H9 (cell line): ENCODE results near the gene IRF6. TPM values are rescaled to one million over a fixed set of nuclear protein-coding genes. Genes with fewer than 3 reads are reported as not detected.

Experiments
- DNase-seq: peaks from one replicate; pipeline ENCODE4 v3.0.0-alpha.2; 2017
- H2AFZ ChIP-seq: one replicate; pipeline ENCODE4 v1.6.1; 2013; ENCODE audit warnings: mild to moderate bottlenecking, low read length, control low read depth, moderate library complexity
- H2AK5ac ChIP-seq: 2 replicates; pipeline ENCODE4 v1.6.1; 2013; ENCODE audit warnings: low read length, control low read depth, mixed read lengths; ENCODE audit not compliant: insufficient read length
- H2BK120ac ChIP-seq: one replicate; pipeline ENCODE4 v1.6.1; 2013; ENCODE audit warnings: low read depth, mild to moderate bottlenecking, low read length, control low read depth, inconsistent platforms; ENCODE audit not compliant: poor library complexity, severe bottlenecking
- H2BK12ac ChIP-seq: 2 replicates; pipeline ENCODE4 v1.6.1; 2013; ENCODE audit warnings: low read length, control low read depth, mixed read lengths, low read depth; ENCODE audit not compliant: insufficient read length
- H2BK15ac ChIP-seq: 2 replicates; pipeline ENCODE4 v1.6.1; 2013; ENCODE audit warnings: low read depth, low read length, control low read depth
- H2BK20ac ChIP-seq: one replicate; pipeline ENCODE4 v1.6.1; 2013; ENCODE audit warnings: low read depth, mild to moderate bottlenecking, low read length, control low read depth, inconsistent platforms; ENCODE audit not compliant: poor library complexity, severe bottlenecking
- H2BK5ac ChIP-seq: 2 replicates; pipeline ENCODE4 v1.6.1; 2013; ENCODE audit warnings: low read length, control low read depth, mixed read lengths; ENCODE audit not compliant: insufficient read length
- H3K14ac ChIP-seq: 2 replicates; pipeline ENCODE4 v1.6.1; 2013; ENCODE audit warnings: low read length, control low read depth; ENCODE audit not compliant: insufficient read depth
- H3K18ac ChIP-seq: 2 replicates; pipeline ENCODE4 v1.6.1; 2013; ENCODE audit warnings: low read depth, mild to moderate bottlenecking, mixed read lengths, low read length, control low read depth; ENCODE audit not compliant: insufficient read length
- H3K23ac ChIP-seq: 2 replicates; pipeline ENCODE4 v1.6.1; 2013; ENCODE audit warnings: low read length, control low read depth, mixed read lengths, low read depth; ENCODE audit not compliant: insufficient read length
- H3K23me2 ChIP-seq: 2 replicates; pipeline ENCODE4 v1.6.1; 2013; ENCODE audit warnings: low read depth, mild to moderate bottlenecking, mixed read lengths, low read length, control low read depth; ENCODE audit not compliant: insufficient read length, poor library complexity, severe bottlenecking
- H3K27ac ChIP-seq: 2 replicates; pipeline ENCODE4 v1.5.1; 2013; ENCODE audit warnings: low read length, control low read depth, mixed read lengths, low read depth; ENCODE audit not compliant: insufficient read length
- H3K27me3 ChIP-seq: 2 replicates; pipeline ENCODE4 v1.6.1; 2013; ENCODE audit warnings: low read length, control low read depth, inconsistent platforms; ENCODE audit not compliant: insufficient read depth
- H3K4ac ChIP-seq: 2 replicates; pipeline ENCODE4 v1.6.1; 2013; ENCODE audit warnings: low read depth, mild to moderate bottlenecking, control low read depth, inconsistent platforms, low read length, moderate library complexity
- H3K4me1 ChIP-seq: 2 replicates; pipeline ENCODE4 v1.6.1; 2013; ENCODE audit warnings: low read length, control low read depth, inconsistent platforms; ENCODE audit not compliant: insufficient read depth
- H3K4me2 ChIP-seq: 2 replicates; pipeline ENCODE4 v1.6.1; 2013; ENCODE audit warnings: low read length, control low read depth, mixed read lengths; ENCODE audit not compliant: insufficient read length, insufficient read depth
- H3K56ac ChIP-seq: 2 replicates; pipeline ENCODE4 v1.6.1; 2013; ENCODE audit warnings: low read depth, mild to moderate bottlenecking, mixed read lengths, low read length, control low read depth; ENCODE audit not compliant: insufficient read length
- H3K79me1 ChIP-seq: 2 replicates; pipeline ENCODE4 v1.6.1; 2013; ENCODE audit warnings: low read depth, mild to moderate bottlenecking, moderate library complexity, low read length, control low read depth, inconsistent platforms; ENCODE audit not compliant: insufficient read depth, poor library complexity, severe bottlenecking
- H3K79me2 ChIP-seq: 2 replicates; pipeline ENCODE4 v1.6.1; 2013; ENCODE audit warnings: low read length, control low read depth, inconsistent platforms; ENCODE audit not compliant: insufficient read depth
- H3K9ac ChIP-seq: 2 replicates; pipeline ENCODE4 v1.6.1; 2013; ENCODE audit warnings: low read length, control low read depth, mixed read lengths; ENCODE audit not compliant: insufficient read length; ENCODE audit errors: extremely low read depth
- H3K9me3 ChIP-seq: one replicate; pipeline ENCODE4 v1.6.1; 2013; ENCODE audit warnings: low read depth, low read length, inconsistent platforms; ENCODE audit not compliant: control insufficient read depth
- H3T11ph ChIP-seq: one replicate; pipeline ENCODE4 v1.6.1; 2013; ENCODE audit warnings: mild to moderate bottlenecking, low read length, control low read depth, inconsistent platforms
- H4K20me1 ChIP-seq: one replicate; pipeline ENCODE4 v1.6.1; 2013; ENCODE audit not compliant: control insufficient read depth, insufficient read length, insufficient read depth
- H4K5ac ChIP-seq: 2 replicates; pipeline ENCODE4 v1.6.1; 2013; ENCODE audit warnings: low read depth, mild to moderate bottlenecking, mixed read lengths, low read length, control low read depth; ENCODE audit not compliant: insufficient read length
- H4K8ac ChIP-seq: replicated peaks from 2 replicates; pipeline ENCODE4 v1.6.1; 2013; ENCODE audit warnings: low read length, control low read depth, mixed read lengths, low read depth; ENCODE audit not compliant: insufficient read length
- H4K91ac ChIP-seq: 2 replicates; pipeline ENCODE4 v1.6.1; 2013; ENCODE audit warnings: low read depth, mild to moderate bottlenecking, moderate library complexity, mixed read lengths, low read length, control low read depth; ENCODE audit not compliant: insufficient read length
- H3K27ac Mint-ChIP-seq, 3 experiments: 2 replicates in 2 of 3; 3 replicates in 1 of 3; pipeline ENCODE4 v1.8.0; 2020 to 2021; ENCODE audit warnings: mixed read lengths in 3 of 3, mild to moderate bottlenecking in 1 of 3, moderate library complexity in 1 of 3
- H3K27me3 Mint-ChIP-seq: 2 replicates; pipeline ENCODE4 v1.8.0; 2021; ENCODE audit warnings: low read depth, mild to moderate bottlenecking, moderate library complexity, mixed read lengths
- H3K36me3 Mint-ChIP-seq, 3 experiments: 2 replicates in 2 of 3; 3 replicates in 1 of 3; pipeline ENCODE4 v1.8.0; 2020 to 2021; ENCODE audit warnings: low read depth in 3 of 3, mixed read lengths in 3 of 3; ENCODE audit not compliant: insufficient read depth in 1 of 3
- H3K4me1 Mint-ChIP-seq, 2 experiments: 2 replicates each; pipeline ENCODE4 v1.8.0; 2020; ENCODE audit warnings: mixed read lengths in 2 of 2
- H3K4me3 Mint-ChIP-seq, 2 experiments: 2 replicates in 1 of 2; 3 replicates in 1 of 2; pipeline ENCODE4 v1.8.0; 2020 to 2021; ENCODE audit warnings: mild to moderate bottlenecking in 2 of 2, mixed read lengths in 2 of 2, moderate library complexity in 1 of 2
- H3K9me3 Mint-ChIP-seq, 2 experiments: 2 replicates in 1 of 2; 3 replicates in 1 of 2; pipeline ENCODE4 v1.8.0; 2020; ENCODE audit warnings: mild to moderate bottlenecking in 2 of 2, mixed read lengths in 2 of 2, moderate library complexity in 1 of 2
- CTCF ChIP-seq: fragments of 200-600 bp; sonication (generic); conservative IDR thresholded peaks from 3 replicates; pipeline ENCODE4 v1.8.0; 2021; ENCODE audit warnings: antibody characterized with exemption, mild to moderate bottlenecking
- WGBS: extraction: QIAGEN DNeasy Blood & Tissue Kit; methylation state at CpG from one replicate; pipeline ENCODE4 v1.1.7; 2013; ENCODE audit warnings: missing lambda C conversion rate, low lambda C conversion rate, mixed read lengths; ENCODE audit not compliant: insufficient read length; ENCODE audit errors: extremely low coverage; 5-methylcytosine and 5-hydroxymethylcytosine counted together
- total RNA-seq: library from RNA; stranded (reverse); gene quantifications from 2 replicates; pipeline ENCODE4 v1.2.1, GENCODE V29; 2021

Gene IRF6
- total RNA-seq, 1 experiment from 2014 or later: 7.1 TPM

DNA sequence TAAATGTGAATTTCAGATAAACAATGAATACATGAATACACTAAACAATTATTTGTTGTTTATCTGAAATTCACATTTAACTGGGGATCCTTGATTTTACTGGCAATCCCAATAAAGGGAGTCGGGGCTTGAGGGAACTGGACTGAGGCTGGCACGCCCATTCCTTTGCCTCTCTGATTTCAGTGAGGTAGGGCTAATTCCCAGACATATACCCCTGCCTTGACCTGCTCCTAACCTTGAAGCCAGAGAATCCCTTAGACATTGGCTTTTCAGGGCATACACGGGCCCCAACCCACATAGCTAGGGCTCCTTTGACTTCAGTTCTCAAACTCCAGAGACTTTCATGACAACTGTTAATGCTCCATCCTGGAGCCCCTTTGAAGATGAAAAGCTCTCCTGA is 11.0 kb upstream of the IRF6 start:
- no peak overlapping the region for H3K18ac ChIP-seq
- peaks cover 6% of the 10 kb centered on the region in 2 experiments for H3K4me1 Mint-ChIP-seq
- H3K9me3 Mint-ChIP-seq: no peaks in the 10 kb centered on the region
- H3K79me1 ChIP-seq: no peaks in the 10 kb centered on the region
- no peaks in the 10 kb centered on the region for H4K20me1 ChIP-seq
- H3K9ac ChIP-seq: no peak overlapping the region
- no peak for DNase-seq
- no peak for TF ChIP-seq CTCF
- H3T11ph ChIP-seq: no peak overlapping the region
- H4K91ac ChIP-seq: no peak overlapping the region
- H3K9me3 ChIP-seq: no peaks in the 10 kb centered on the region
- H3K79me2 ChIP-seq: no peaks in the 10 kb centered on the region; the same call in 1 of the 2 replicates
- H3K23ac ChIP-seq: no peak overlapping the region
- H3K4me2 ChIP-seq: no peak overlapping the region
- H3K27me3 Mint-ChIP-seq: peaks cover 23% of the 10 kb centered on the region
- no peaks in the 10 kb centered on the region for H3K4me1 ChIP-seq
- H3K23me2 ChIP-seq: no peaks in the 10 kb centered on the region
- H2BK15ac ChIP-seq: no peak overlapping the region
- H3K27ac Mint-ChIP-seq: no peak overlapping the region
- no peak overlapping the region for H2BK20ac ChIP-seq
- no CpG with 5 or more reads among the region's 3 CpGs for WGBS
- no peaks in the 10 kb centered on the region for H3K36me3 Mint-ChIP-seq
- no peak overlapping the region for H3K14ac ChIP-seq
- no peak overlapping the region for H2AFZ ChIP-seq
- no peak overlapping the region for H2BK5ac ChIP-seq
- no peaks in the 10 kb centered on the region; the same call in 1 of the 2 replicates for H3K27me3 ChIP-seq
- no peak overlapping the region for H2BK12ac ChIP-seq
- no peak overlapping the region for H2BK120ac ChIP-seq
- H3K4me3 Mint-ChIP-seq: no peak overlapping the region
- no peak overlapping the region for H2AK5ac ChIP-seq
- no peak overlapping the region for H4K5ac ChIP-seq
- no peak overlapping the region for H3K56ac ChIP-seq
- H4K8ac ChIP-seq: no peak overlapping the region
- H3K27ac ChIP-seq: no peak overlapping the region
- no peak overlapping the region for H3K4ac ChIP-seq
